ENCODE measurements around the gene KAT6B.

KAT6B gene

GRCh38 chr10:74823791-74824183 lies 2.6 kb upstream of the KAT6B start:
- DNase-seq (ENCODE audit: low read depth) = no peak

- no peak for DNase-seq (ENCODE audit: low read depth)
These were observed 2.1 kb upstream of the KAT6B start for GRCh38 chr10:74824184-74824899.

- no peak for DNase-seq (ENCODE audit: low read depth)
These were observed 1.5 kb upstream of the KAT6B start for GRCh38 chr10:74824900-74825370.

GRCh38 chr10:74825371-74826141 lies 844 bp upstream of the KAT6B start:
- no peak for DNase-seq (ENCODE audit: low read depth)

DNA sequence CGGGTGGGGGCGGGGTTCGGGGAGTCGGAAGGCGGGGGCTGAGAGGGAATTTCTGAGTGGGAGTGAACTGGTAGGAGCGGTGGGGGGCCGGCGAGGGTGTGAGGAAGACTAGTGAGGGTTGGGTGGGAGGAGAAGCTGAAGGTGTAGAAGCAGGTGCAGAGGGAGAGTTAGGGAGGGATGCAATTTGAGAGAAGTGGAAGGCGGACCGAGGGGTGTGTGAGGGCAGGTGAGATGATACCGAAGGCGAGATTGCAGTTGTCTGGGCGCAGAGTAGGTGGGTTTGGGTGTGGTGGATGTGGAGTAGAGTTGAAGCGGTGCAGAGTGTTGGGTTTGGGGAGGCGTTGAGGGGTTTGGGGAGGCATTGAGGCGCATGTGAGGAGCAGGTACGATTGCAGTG lies 643 bp downstream of the KAT6B start:
- DNase-seq (ENCODE audit: low read depth) = no peak

DNA sequence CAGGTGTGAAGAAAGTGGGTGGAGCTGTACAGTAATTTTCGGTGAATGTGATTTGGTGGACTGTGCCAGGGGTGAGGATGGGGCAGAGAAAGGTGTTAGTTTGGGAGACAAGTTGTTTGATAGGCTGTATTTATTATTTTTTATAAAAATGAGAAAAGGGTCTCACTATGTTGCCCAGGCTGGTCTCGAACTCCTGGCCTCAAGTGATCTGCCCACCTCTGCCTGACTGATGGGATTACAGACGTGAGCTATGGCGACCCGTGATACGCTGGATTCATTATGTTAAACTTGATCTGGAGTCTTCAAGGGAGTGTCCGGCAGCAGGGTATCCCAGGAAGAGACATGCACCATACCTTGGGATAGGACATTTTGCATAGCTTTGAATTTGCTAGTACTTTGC lies 1.3 kb downstream of the KAT6B start:
- no peak for DNase-seq (ENCODE audit: low read depth)

- DNase-seq (ENCODE audit: low read depth) = no peak
These were observed 2.5 kb downstream of the KAT6B start for GRCh38 chr10:74828946-74829345.

DNA sequence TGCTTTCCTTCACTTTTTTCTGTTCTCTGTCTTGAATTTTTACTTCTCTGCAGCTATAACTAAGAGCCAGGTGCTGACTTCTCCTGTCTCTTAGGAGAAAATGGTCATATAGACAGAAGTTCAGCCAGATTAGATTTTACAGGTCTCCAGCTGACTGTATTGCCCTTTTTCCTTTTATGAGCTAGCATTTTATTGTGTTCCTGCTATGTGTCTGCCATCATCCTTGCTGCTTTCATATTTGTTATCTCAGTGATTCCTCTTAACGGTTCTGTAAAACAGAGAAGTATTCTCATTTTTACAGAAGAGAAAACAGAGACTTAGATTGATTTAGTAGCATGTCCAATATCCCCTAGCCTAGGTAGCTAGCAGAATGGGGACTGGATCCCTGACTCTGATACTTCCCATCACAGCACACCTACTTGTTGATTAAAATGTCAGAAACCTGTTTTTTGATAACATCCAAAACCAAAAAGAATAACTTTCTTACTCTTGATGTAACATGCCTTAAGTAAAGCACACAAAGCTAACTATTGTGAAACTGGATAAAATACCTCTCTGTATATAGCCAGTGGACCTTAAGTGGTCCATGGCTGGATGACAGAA lies 5.2 kb downstream of the KAT6B start:
- no peak for DNase-seq (ENCODE audit: low read depth)

- no peak for DNase-seq (ENCODE audit: low read depth)
These were observed 9.6 kb downstream of the KAT6B start for GRCh38 chr10:74835963-74836362.

DNA sequence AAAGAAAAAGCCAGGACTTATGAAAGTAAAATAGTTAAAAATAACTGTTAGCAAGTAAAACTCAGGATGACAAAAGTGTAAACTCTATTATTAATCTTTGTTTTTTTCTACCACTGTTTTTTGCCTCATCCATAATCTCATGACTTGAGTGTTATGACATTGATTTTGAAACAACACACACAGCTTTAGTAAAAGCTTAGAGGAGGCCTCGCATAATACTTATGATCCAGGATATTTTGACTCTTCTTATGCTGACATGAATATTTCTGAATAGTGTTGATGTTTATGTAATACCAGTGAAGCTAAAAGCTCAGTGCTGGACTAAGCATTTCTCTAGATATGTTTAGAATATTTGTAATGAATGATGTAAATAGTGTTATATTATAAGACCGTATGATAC lies 10.5 kb downstream of the KAT6B start:
- DNase-seq (ENCODE audit: low read depth) = no peak

- no peak for DNase-seq (ENCODE audit: low read depth)
These were observed 11.3 kb downstream of the KAT6B start for GRCh38 chr10:74837743-74838142.

DNA sequence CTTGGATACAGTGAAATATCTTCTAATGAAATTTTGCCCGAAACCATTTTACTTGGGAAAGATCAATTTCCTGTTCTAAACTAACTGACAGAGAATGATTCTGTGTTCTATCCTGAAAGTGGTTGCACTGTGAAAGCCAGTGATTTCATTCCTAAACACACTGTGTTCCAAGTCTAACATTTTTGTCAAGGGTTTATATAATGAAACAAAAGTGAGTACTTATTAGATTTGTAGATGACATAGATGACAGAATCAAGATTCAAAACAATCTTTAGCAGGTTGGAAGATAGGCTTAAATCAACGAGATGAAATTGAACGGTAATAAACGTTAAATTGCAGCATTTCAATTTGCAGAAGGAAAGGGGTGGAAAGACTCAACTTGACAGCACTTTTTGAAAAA lies 13.3 kb downstream of the KAT6B start:
- no peak for DNase-seq (ENCODE audit: low read depth)

GRCh38 chr10:74841265-74841973 lies 15.0 kb downstream of the KAT6B start:
- peak; percentile 60 for DNase-seq (ENCODE audit: low read depth)

DNA sequence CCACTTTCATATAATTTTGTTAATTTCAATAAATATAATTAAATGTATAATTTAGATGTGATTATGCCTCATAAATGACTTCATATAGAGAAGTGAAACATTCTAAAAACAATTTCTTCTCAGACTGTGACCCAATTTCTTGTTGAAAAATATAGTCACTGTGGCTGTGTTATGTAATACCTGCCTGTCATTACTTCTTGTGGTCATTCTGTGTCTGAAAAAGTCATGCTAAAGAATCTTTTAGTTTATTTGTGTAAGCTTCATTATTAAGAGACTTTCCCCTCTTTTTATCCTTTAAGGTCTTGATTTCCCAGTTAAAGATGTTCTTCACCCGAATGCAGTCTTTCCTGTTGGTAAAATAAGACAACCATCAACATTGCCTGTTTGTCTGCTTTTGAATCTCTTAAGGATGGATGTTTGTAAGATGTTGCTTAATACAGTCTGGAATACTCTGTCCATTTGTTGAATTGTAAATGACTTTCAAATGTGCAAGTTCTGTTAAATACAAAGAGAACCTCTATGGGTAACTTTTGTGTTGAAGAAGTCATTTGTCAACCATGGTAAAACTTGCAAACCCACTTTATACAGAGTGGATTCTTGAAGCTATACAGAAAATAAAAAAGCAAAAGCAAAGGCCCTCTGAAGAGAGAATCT lies 16.0 kb downstream of the KAT6B start:
- DNase-seq (ENCODE audit: low read depth) = peak; percentile 64

DNA sequence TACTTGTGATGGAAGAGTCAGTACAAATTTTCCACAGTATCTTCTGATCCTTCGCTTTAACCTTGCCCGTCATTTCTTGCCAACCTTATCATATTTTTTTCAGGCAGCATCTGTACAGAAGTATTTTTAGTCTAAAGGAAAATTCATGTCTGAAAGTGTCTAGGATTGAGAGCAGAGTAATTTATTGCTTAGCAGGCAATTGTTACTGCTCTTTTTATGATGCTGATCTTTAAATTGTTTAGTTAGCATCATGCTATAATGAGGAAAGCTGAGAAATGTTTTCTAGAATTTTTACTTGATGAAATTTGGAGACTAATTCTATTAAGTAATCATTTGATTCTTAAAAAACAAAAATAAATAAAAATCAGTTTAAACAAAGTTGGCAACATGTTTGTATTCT lies 20.6 kb downstream of the KAT6B start:
- no peak for DNase-seq (ENCODE audit: low read depth)

DNA sequence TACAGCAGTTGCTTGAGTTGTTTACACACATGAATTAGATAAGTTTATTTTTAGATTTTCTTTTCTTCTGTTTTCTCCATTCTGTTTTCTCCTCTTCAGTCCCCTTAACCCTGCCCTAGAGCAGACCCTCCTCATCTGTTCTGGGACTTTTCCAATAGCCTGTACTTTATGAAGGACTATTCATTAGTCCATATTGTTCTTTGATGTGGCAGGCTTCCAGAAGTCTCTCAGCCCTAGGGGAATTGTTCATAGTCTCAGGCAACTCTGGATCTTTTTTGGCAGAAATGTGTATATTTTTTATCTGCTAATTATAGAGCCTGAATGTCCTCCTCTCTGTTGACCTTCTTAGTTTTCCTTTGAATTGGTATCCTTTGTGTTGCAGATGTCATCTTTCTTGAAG lies 25.4 kb downstream of the KAT6B start:
- DNase-seq (ENCODE audit: low read depth) = no peak

- DNase-seq (ENCODE audit: low read depth) = no peak
These were observed 26.0 kb downstream of the KAT6B start for GRCh38 chr10:74852381-74852780.

DNA sequence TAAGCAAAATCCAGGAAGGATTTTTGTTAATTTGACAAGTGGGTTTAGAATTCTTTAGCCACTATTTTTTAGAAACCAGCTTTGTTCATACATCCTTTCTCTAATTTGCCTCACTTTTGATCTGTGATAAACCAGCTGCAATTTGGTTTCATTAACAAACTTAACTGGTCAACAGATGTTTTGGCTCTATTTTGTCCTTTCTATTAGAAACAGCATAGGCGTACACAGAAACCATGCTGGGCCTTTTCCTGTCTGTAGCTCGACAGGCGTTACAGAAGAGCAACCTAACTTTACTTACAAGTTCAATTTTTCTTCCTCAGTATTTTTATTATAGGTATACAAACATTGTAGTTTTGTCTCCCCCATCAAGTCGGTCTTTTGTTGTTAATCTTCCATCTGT lies 28.2 kb downstream of the KAT6B start:
- no peak for DNase-seq (ENCODE audit: low read depth)

- DNase-seq (ENCODE audit: low read depth) = no peak
These were observed 28.6 kb downstream of the KAT6B start for GRCh38 chr10:74855027-74855426.

DNA sequence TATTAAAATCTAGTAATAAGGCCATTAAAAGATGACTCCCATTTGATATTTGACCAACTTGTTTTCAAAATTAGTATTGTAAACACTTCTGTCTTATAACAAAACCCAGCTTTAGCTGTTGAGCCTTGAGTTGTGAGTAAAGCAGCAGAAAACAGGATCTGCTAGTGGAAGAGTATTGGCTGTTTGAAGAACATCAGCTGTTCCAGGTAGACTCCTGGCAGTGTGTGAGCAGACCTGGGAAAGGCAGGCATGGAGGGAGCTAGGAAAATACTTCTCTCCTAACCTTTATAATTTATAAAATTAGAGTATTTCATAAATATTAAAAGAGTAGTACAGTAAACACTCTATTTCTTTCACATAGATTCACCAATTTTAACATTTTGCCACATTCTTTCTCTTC lies 29.0 kb downstream of the KAT6B start:
- DNase-seq (ENCODE audit: low read depth) = no peak

DNA sequence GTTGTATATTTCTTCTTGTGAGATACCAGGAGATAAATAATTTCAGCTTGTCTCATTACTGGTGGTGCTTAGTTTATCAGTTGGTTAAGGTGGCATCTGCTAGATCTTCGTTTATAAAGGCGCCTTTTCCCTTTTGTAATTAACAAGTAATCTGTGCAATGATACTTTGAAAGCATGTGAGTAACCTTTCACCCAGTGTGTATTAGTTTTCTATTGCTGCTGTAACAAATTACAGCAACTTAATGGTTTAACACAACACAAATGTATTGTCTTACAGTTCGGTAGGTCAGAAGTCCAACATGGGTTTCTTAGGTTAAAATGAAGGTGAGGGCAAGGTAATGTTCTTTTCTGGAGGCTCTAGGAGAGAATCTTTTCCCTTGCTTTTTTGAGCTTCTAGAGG lies 30.5 kb downstream of the KAT6B start:
- no peak for DNase-seq (ENCODE audit: low read depth)

DNA sequence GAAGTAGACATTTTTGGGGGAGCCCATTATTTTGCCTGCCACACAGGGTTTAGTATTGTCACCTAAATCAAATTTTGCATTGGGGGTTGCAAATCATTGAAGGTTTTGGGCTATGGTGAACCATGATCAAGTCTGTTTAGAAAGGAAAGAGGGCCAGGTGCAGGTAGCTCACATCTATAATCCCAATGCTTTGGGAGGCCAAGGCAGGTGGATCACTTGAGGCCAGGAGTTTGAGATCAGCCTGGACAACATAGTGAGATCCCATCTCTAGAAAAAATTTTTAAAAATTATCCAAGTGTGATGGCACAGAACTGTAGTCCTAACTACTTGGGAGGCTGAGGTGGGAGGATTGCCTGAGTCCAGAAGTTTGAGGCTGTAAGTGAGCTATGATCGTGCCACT lies 31.2 kb downstream of the KAT6B start:
- no peak for DNase-seq (ENCODE audit: low read depth)
